Erythroblast (primary cell): ENCODE results near the gene OVOL3.

Experiments
- DNase-seq, 2 experiments: peaks; one replicate each; lab custom pipeline; 2025; lab: John Stamatoyannopoulos, UW
- GATA1 ChIP-seq: IDR thresholded peaks from 2 replicates; pipeline ENCODE4 v1.6.1; 2011; ENCODE audit warnings: low read depth, mild to moderate bottlenecking, control low read depth, low read length, moderate library complexity
- POLR2A ChIP-seq: IDR thresholded peaks from 2 replicates; pipeline ENCODE4 v1.6.1; 2011; ENCODE audit warnings: mild to moderate bottlenecking, low read length

Gene OVOL3

GRCh38 chr19:36089847-36090246, 21.1 kb upstream of the OVOL3 start:
- DNase-seq: no peak
- TF ChIP-seq POLR2A (no peak), GATA1 (no peak)

- no peak for TF ChIP-seq GATA1
- no peak for TF ChIP-seq POLR2A
- DNase-seq: no peak
Observed at GRCh38 chr19:36090910-36091695, 19.8 kb upstream of the OVOL3 start.

- DNase-seq: no peak
- no peak for TF ChIP-seq GATA1
- TF ChIP-seq POLR2A: no peak
Observed at GRCh38 chr19:36092566-36092965, 18.4 kb upstream of the OVOL3 start.

GRCh38 chr19:36093146-36093662, 17.7 kb upstream of the OVOL3 start:
- no peak for DNase-seq
- TF ChIP-seq GATA1 (no peak), POLR2A (no peak)

GRCh38 chr19:36093687-36094086, 17.3 kb upstream of the OVOL3 start:
- no peak for DNase-seq

GRCh38 chr19:36097036-36097435, 13.9 kb upstream of the OVOL3 start:
- TF ChIP-seq GATA1: no peak
- TF ChIP-seq POLR2A: no peak
- no peak for DNase-seq

More at GRCh38 chr19:36093687-36094086, 17.3 kb upstream of the OVOL3 start:
- TF ChIP-seq GATA1: no peak
- no peak for TF ChIP-seq POLR2A

- TF ChIP-seq POLR2A (no peak), GATA1 (no peak)
- no peak for DNase-seq
Observed at GRCh38 chr19:36099166-36099785, 11.7 kb upstream of the OVOL3 start.

- DNase-seq: peak; percentile 62 to 80
- TF ChIP-seq POLR2A: peak; percentile 55
- no peak for TF ChIP-seq GATA1
Observed at GRCh38 chr19:36100476-36100875, 10.5 kb upstream of the OVOL3 start.

- no peak for TF ChIP-seq POLR2A
- TF ChIP-seq GATA1: no peak
- no peak for DNase-seq
Observed at GRCh38 chr19:36101550-36102327, 9.2 kb upstream of the OVOL3 start.

- TF ChIP-seq POLR2A: no peak
- TF ChIP-seq GATA1: no peak
- DNase-seq: no peak
Observed at GRCh38 chr19:36103040-36103626, 7.8 kb upstream of the OVOL3 start.

GRCh38 chr19:36103842-36104552, 6.9 kb upstream of the OVOL3 start:
- DNase-seq: peak; percentile 83 to 91
- TF ChIP-seq POLR2A: peak; percentile 47
- no peak for TF ChIP-seq GATA1

- DNase-seq: no peak
- no peak for TF ChIP-seq GATA1
- no peak for TF ChIP-seq POLR2A
Observed at GRCh38 chr19:36106441-36106840, 4.5 kb upstream of the OVOL3 start.

GRCh38 chr19:36106991-36107390, 4.0 kb upstream of the OVOL3 start:
- DNase-seq: no peak

More at GRCh38 chr19:36106991-36107390, 4.0 kb upstream of the OVOL3 start:
- TF ChIP-seq POLR2A: no peak
- no peak for TF ChIP-seq GATA1
